Jurkat, Clone E6-1 (cell line): Measurements from ENCODE around the gene LYZL1. TPM values are rescaled to one million over a fixed set of nuclear protein-coding genes. Genes with fewer than 3 reads are reported as not detected.
"Not testable (repeated sequence)": the region's sequence is repeated elsewhere in the genome, so short reads cannot be mapped to it uniquely, and the experiment has no call there.

ENCODE experiments used
- DNase-seq: peaks from one replicate; pipeline ENCODE4 v3.0.0-alpha.2; 2011; ENCODE audit warnings: low read depth, low spot score
- H3K4me3 ChIP-seq: 2 replicates; pipeline ENCODE4 v1.5.1; 2011; ENCODE audit warnings: mild to moderate bottlenecking, low read length, control low read depth, moderate library complexity
- polyA plus RNA-seq: library from polyadenylated mRNA; unstranded; fragments of >200 nt; gene quantifications from one replicate; pipeline ENCODE4 v1.2.1, GENCODE V29; 2012; ENCODE audit warnings: missing spikeins; ENCODE audit not compliant: insufficient read length, insufficient read depth

The LYZL1 gene
- not detected for polyA plus RNA-seq

GRCh38 chr10:29288906-29289305, at the start of gene LYZL1:
Gene LYZL1, plus strand, starts transcription at chr10:29289070. Its CDS starts 2,798 bp downstream, at chr10:29291868.
- H3K4me3 ChIP-seq = not testable (repeated sequence)

GRCh38 chr10:29239569-29240472, 49.0 kb upstream of the LYZL1 start:
- no peak for DNase-seq
- no peak overlapping the region for H3K4me3 ChIP-seq

More at GRCh38 chr10:29288906-29289305, at the start of gene LYZL1:
- DNase-seq = not testable (repeated sequence)

GRCh38 chr10:29240986-29241660, 47.7 kb upstream of the LYZL1 start:
- no peak overlapping the region for H3K4me3 ChIP-seq
- no peak for DNase-seq

GRCh38 chr10:29241925-29242324, 46.9 kb upstream of the LYZL1 start:
- H3K4me3 ChIP-seq = no peak overlapping the region

GRCh38 chr10:29243066-29243465, 45.8 kb upstream of the LYZL1 start:
- H3K4me3 ChIP-seq = no peak overlapping the region
- no peak for DNase-seq

More at GRCh38 chr10:29241925-29242324, 46.9 kb upstream of the LYZL1 start:
- no peak for DNase-seq

- no peak overlapping the region for H3K4me3 ChIP-seq
- no peak for DNase-seq
These were observed 45.1 kb upstream of the LYZL1 start for GRCh38 chr10:29243750-29244149.

GRCh38 chr10:29244978-29245377, 43.9 kb upstream of the LYZL1 start:
- H3K4me3 ChIP-seq = no peak overlapping the region
- DNase-seq = no peak

GRCh38 chr10:29245476-29245875, 43.4 kb upstream of the LYZL1 start:
- no peak for DNase-seq

GRCh38 chr10:29246449-29246848, 42.4 kb upstream of the LYZL1 start:
- DNase-seq = no peak
- H3K4me3 ChIP-seq = no peak overlapping the region

More at GRCh38 chr10:29245476-29245875, 43.4 kb upstream of the LYZL1 start:
- H3K4me3 ChIP-seq = no peak overlapping the region

- DNase-seq = no peak
- no peak overlapping the region for H3K4me3 ChIP-seq
These were observed 40.7 kb upstream of the LYZL1 start for GRCh38 chr10:29248158-29248557.

- DNase-seq = no peak
- no peak overlapping the region for H3K4me3 ChIP-seq
These were observed 39.9 kb upstream of the LYZL1 start for GRCh38 chr10:29249018-29249417.

GRCh38 chr10:29250066-29250465, 38.8 kb upstream of the LYZL1 start:
- no peak overlapping the region for H3K4me3 ChIP-seq
- DNase-seq = no peak

GRCh38 chr10:29252811-29253689, 35.8 kb upstream of the LYZL1 start:
- DNase-seq = no peak
- no peak overlapping the region for H3K4me3 ChIP-seq

- no peak overlapping the region for H3K4me3 ChIP-seq
- no peak for DNase-seq
These were observed 35.2 kb upstream of the LYZL1 start for GRCh38 chr10:29253690-29254029.

- DNase-seq = no peak
- H3K4me3 ChIP-seq = no peak overlapping the region
These were observed 34.5 kb upstream of the LYZL1 start for GRCh38 chr10:29254123-29255046.

GRCh38 chr10:29255104-29255503, 33.8 kb upstream of the LYZL1 start:
- no peak overlapping the region for H3K4me3 ChIP-seq
- DNase-seq = no peak

GRCh38 chr10:29256019-29256418, 32.9 kb upstream of the LYZL1 start:
- DNase-seq = no peak
- H3K4me3 ChIP-seq = no peak overlapping the region

GRCh38 chr10:29256586-29256985, 32.3 kb upstream of the LYZL1 start:
- H3K4me3 ChIP-seq = no peak overlapping the region
- no peak for DNase-seq
